Parathyroid adenoma (tissue), 2 donors: ENCODE results near the gene PCSK5.

Experiments used
- H2AFZ ChIP-seq: fragments of 300-600 bp; sonication (generic); one replicate; pipeline ENCODE4 v1.7.0; 2017; ENCODE audit warnings: antibody characterized with exemption, mild to moderate bottlenecking
- H3K27ac ChIP-seq: fragments of 300-600 bp; sonication (generic); one replicate; pipeline ENCODE4 v1.7.0; 2017
- H3K27me3 ChIP-seq: fragments of 300-600 bp; sonication (generic); one replicate; pipeline ENCODE4 v1.7.0; 2017; ENCODE audit warnings: low read length; ENCODE audit not compliant: control insufficient read depth, insufficient read depth
- H3K36me3 ChIP-seq: fragments of 300-600 bp; sonication (generic); one replicate; pipeline ENCODE4 v1.7.0; 2017; ENCODE audit warnings: low read length; ENCODE audit not compliant: control insufficient read depth, insufficient read depth
- H3K4me1 ChIP-seq: fragments of 300-600 bp; sonication (generic); one replicate; pipeline ENCODE4 v1.7.0; 2017; ENCODE audit warnings: control low read depth
- H3K4me2 ChIP-seq: fragments of 300-600 bp; sonication (generic); one replicate; pipeline ENCODE4 v1.7.0; 2017; ENCODE audit warnings: low read length
- H3K4me3 ChIP-seq: fragments of 300-600 bp; sonication (generic); one replicate; pipeline ENCODE4 v1.7.0; 2017; ENCODE audit warnings: low read depth, low read length
- H3K79me2 ChIP-seq: fragments of 300-600 bp; sonication (generic); one replicate; pipeline ENCODE4 v1.7.0; 2017; ENCODE audit warnings: control low read depth
- H3K9ac ChIP-seq: fragments of 300-600 bp; sonication (generic); one replicate; pipeline ENCODE4 v1.7.0; 2017; ENCODE audit warnings: mild to moderate bottlenecking
- H3K9me3 ChIP-seq: fragments of 300-600 bp; sonication (generic); one replicate; pipeline ENCODE4 v1.7.0; 2017; ENCODE audit warnings: low read length; ENCODE audit not compliant: control insufficient read depth
- TF ChIP-seq, protein P1 (sequence below): fragments of 300-600 bp; sonication (generic); IDR thresholded peaks from one replicate; pipeline ENCODE4 v1.7.0; 2017; ENCODE audit warnings: antibody characterized with exemption, mild to moderate bottlenecking
- donor health status: primary hyperparathyroidism.

The PCSK5 gene

DNA sequence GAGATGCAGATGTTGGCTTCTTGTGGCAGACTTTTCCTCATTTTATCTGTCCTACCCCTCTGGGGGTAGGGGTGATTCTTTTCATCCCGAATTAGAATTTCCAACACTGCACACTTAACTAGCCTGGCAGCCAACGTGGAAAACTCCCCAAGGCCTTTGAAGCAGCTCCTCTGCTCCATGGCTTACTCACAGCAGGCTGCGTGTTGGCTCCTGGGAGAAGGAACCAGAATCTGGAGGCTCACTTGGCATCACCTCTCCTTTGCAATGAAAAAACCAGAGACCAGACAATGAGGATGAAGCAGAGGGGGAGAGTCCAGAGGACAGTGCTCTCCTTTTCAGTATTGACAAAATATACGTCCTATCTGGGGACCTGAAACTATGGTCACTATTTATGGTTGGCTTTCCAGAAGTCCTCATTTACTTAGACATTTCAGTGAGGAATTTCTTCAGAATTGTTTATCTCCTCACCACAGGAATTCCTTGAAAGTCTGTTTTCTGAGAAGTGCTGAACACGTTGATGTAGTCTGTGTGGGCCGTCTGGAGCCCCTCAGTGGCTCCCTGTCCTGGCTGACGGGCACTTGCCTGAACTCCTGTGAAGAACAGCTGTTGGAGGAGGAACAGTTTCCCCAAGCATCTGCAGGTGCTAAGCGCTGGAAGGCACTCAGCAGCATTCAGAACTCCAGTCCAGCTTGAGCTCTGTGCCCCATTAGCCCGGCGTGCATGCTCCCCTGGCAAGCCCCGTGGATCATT lies 272.5 kb downstream of the PCSK5 start:
- Histone ChIP-seq H3K79me2 (no peaks in the 10 kb centered on the region), H3K4me2 (no peak overlapping the region), H3K4me3 (no peak overlapping the region), H2AFZ (no peak overlapping the region), H3K27me3 (no peaks in the 10 kb centered on the region), H3K4me1 (no peaks in the 10 kb centered on the region), H3K9ac (no peak overlapping the region), H3K9me3 (no peaks in the 10 kb centered on the region), H3K36me3 (no peaks in the 10 kb centered on the region), H3K27ac (no peak overlapping the region)
- TF ChIP-seq, protein P1, sequence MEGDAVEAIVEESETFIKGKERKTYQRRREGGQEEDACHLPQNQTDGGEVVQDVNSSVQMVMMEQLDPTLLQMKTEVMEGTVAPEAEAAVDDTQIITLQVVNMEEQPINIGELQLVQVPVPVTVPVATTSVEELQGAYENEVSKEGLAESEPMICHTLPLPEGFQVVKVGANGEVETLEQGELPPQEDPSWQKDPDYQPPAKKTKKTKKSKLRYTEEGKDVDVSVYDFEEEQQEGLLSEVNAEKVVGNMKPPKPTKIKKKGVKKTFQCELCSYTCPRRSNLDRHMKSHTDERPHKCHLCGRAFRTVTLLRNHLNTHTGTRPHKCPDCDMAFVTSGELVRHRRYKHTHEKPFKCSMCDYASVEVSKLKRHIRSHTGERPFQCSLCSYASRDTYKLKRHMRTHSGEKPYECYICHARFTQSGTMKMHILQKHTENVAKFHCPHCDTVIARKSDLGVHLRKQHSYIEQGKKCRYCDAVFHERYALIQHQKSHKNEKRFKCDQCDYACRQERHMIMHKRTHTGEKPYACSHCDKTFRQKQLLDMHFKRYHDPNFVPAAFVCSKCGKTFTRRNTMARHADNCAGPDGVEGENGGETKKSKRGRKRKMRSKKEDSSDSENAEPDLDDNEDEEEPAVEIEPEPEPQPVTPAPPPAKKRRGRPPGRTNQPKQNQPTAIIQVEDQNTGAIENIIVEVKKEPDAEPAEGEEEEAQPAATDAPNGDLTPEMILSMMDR, result no peak

DNA sequence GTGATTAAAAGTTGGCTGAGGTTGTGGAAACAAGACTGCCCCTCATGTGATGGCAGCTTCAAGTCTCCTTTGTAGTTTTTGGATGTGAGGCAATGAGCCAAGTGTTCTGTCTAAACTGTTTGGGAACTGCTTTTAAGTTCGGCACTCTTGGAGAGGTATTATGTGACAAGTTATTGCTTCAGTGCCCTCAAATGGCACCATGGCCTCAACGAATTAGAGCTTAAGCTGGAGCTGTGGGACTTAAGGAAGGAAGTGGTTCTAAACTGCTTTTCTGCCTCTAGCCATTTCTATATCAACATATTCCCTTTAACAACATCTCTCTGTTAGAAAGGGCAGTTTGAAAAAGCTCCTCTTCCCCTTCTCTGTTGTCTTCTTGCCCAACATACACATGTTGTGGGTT lies 276.1 kb downstream of the PCSK5 start:
- no peaks in the 10 kb centered on the region for H3K9me3 ChIP-seq
- H2AFZ ChIP-seq, result no peak overlapping the region
- H3K36me3 ChIP-seq, result no peaks in the 10 kb centered on the region
- no peak overlapping the region for H3K4me2 ChIP-seq
- TF ChIP-seq, protein P1, result no peak
- H3K4me1 ChIP-seq, result no peaks in the 10 kb centered on the region
- no peaks in the 10 kb centered on the region for H3K79me2 ChIP-seq
- H3K4me3 ChIP-seq, result no peak overlapping the region
- H3K27me3 ChIP-seq, result no peaks in the 10 kb centered on the region
- H3K27ac ChIP-seq, result no peak overlapping the region
- H3K9ac ChIP-seq, result no peak overlapping the region

DNA sequence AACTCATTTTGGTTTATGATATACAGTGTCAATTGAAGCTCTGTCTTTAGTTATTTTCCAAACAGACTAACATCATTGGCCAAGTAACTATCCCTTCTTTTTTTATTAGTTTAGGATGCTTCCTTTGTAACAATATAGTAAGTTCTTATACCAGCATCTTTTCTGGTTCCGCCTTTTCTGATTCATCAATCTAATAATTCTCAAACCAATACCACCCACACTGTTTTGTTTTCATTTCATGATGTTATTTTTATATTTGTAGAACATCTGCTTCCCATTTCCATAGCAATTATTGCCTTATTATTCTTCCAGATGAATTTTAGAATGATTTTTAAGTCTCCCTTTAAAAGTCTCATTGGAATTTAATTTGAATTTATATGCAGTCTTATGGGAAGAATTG lies 285.7 kb downstream of the PCSK5 start:
- no peaks in the 10 kb centered on the region for H3K36me3 ChIP-seq
- no peak overlapping the region for H2AFZ ChIP-seq
- no peaks in the 10 kb centered on the region for H3K27me3 ChIP-seq
- H3K9me3 ChIP-seq, result no peaks in the 10 kb centered on the region
- no peak overlapping the region for H3K4me2 ChIP-seq
- TF ChIP-seq, protein P1, result no peak
- no peaks in the 10 kb centered on the region for H3K4me1 ChIP-seq
- no peak overlapping the region for H3K4me3 ChIP-seq
- no peak overlapping the region for H3K9ac ChIP-seq
- H3K27ac ChIP-seq, result no peak overlapping the region
- H3K79me2 ChIP-seq, result no peaks in the 10 kb centered on the region

DNA sequence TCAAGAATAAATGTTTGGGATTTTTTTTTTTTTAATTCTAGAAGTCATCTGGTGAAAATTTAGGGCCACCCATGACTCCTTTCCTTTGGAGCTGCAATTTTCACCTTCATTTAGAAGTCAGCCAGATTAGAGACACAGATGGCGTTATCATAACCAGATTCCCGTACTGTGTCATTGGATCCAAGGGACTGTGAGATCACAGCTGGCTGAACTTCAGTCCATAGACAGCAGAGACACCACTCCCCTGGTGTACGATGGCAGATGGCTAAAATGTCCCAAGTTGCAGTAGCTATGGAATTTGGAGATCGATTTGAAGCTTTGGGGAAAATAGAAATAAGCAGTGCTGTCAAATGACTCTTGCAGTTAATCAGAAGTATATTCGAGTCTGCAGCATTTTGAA lies 287.5 kb downstream of the PCSK5 start:
- Histone ChIP-seq H2AFZ (no peak overlapping the region), H3K9me3 (no peaks in the 10 kb centered on the region), H3K4me2 (no peak overlapping the region), H3K36me3 (no peaks in the 10 kb centered on the region), H3K4me3 (no peak overlapping the region), H3K27ac (no peak overlapping the region), H3K9ac (no peak overlapping the region), H3K79me2 (no peaks in the 10 kb centered on the region), H3K4me1 (no peaks in the 10 kb centered on the region), H3K27me3 (no peaks in the 10 kb centered on the region)
- TF ChIP-seq, protein P1, result no peak

DNA sequence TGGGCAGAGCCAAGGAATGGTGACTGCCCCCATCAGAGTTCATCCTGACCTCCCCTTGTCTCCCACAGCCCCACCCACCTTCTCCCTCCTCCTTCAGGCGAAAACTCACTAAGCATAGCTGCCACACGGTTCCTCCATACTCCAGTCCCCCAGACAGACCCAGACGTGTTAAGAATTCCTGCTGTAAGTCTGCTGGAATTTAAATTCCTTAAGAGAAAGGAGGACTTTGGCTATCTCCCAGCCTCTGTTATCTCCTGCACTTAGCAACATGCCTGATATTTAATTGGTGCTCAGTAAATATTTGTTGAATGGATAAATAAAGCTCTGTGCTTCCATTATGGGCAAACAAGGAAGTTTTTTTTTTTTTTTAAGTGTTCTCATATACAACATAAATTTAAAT lies 290.1 kb downstream of the PCSK5 start:
- no peak overlapping the region for H3K9ac ChIP-seq
- H3K27me3 ChIP-seq, result no peaks in the 10 kb centered on the region
- H2AFZ ChIP-seq, result no peak overlapping the region
- no peak overlapping the region for H3K27ac ChIP-seq
- no peaks in the 10 kb centered on the region for H3K9me3 ChIP-seq
- H3K4me3 ChIP-seq, result no peak overlapping the region
- no peaks in the 10 kb centered on the region for H3K79me2 ChIP-seq
- TF ChIP-seq, protein P1, result no peak
- no peaks in the 10 kb centered on the region for H3K36me3 ChIP-seq
- H3K4me1 ChIP-seq, result no peaks in the 10 kb centered on the region
- H3K4me2 ChIP-seq, result no peak overlapping the region
